Lower leg skin (tissue), 3 donors: ENCODE data around the gene MAP2K6.

Experiments used
- POLR2A ChIP-seq, 2 donors: fragments of 450-650 bp; IDR thresholded peaks; one replicate each; pipeline ENCODE4 v1.6.1; 2016 to 2017; ENCODE audit warnings: antibody characterized with exemption in 2 of 2, mild to moderate bottlenecking in 1 of 2, moderate library complexity in 1 of 2
- TF ChIP-seq, protein P1 (sequence below), 3 donors: fragments of 450-650 bp; IDR thresholded peaks; one replicate each; pipeline ENCODE4 v1.5.1; 2016; ENCODE audit warnings: antibody characterized with exemption in 3 of 3, mild to moderate bottlenecking in 3 of 3, moderate library complexity in 2 of 3

DNA sequence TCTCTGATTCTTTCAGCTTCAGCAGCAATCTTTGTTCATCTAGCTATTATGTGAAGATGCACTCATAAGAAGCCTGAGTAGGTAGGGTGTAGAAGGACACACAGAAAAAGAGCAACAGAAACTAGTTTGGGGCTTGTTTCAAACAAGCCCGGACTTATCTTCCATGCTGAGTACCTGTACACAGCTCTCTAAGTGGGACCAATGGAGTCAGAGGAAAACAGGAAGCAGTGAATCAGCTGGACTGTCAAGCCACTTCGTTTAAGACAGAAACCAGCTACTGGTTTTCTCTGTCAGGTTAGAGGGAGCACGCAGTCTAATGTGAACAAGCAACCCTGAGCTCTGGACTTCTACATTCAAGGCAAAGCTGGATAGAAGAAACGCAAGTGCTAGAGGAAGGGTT lies 16.0 kb downstream of the MAP2K6 start:
- TF ChIP-seq, protein P1, sequence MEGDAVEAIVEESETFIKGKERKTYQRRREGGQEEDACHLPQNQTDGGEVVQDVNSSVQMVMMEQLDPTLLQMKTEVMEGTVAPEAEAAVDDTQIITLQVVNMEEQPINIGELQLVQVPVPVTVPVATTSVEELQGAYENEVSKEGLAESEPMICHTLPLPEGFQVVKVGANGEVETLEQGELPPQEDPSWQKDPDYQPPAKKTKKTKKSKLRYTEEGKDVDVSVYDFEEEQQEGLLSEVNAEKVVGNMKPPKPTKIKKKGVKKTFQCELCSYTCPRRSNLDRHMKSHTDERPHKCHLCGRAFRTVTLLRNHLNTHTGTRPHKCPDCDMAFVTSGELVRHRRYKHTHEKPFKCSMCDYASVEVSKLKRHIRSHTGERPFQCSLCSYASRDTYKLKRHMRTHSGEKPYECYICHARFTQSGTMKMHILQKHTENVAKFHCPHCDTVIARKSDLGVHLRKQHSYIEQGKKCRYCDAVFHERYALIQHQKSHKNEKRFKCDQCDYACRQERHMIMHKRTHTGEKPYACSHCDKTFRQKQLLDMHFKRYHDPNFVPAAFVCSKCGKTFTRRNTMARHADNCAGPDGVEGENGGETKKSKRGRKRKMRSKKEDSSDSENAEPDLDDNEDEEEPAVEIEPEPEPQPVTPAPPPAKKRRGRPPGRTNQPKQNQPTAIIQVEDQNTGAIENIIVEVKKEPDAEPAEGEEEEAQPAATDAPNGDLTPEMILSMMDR (IDR thresholded peaks at IDR 0.05): no peak
- TF ChIP-seq POLR2A (IDR thresholded peaks at IDR 0.05): no peak
